CD4-positive, alpha-beta T cell treated with Interleukin-4 for 4 hours (primary cell): ENCODE measurements around the gene ADAM15.

ENCODE experiments used
- DNase-seq: peaks from one replicate; pipeline ENCODE4 v3.0.0-alpha.2; 2020

The ADAM15 gene, protein sequence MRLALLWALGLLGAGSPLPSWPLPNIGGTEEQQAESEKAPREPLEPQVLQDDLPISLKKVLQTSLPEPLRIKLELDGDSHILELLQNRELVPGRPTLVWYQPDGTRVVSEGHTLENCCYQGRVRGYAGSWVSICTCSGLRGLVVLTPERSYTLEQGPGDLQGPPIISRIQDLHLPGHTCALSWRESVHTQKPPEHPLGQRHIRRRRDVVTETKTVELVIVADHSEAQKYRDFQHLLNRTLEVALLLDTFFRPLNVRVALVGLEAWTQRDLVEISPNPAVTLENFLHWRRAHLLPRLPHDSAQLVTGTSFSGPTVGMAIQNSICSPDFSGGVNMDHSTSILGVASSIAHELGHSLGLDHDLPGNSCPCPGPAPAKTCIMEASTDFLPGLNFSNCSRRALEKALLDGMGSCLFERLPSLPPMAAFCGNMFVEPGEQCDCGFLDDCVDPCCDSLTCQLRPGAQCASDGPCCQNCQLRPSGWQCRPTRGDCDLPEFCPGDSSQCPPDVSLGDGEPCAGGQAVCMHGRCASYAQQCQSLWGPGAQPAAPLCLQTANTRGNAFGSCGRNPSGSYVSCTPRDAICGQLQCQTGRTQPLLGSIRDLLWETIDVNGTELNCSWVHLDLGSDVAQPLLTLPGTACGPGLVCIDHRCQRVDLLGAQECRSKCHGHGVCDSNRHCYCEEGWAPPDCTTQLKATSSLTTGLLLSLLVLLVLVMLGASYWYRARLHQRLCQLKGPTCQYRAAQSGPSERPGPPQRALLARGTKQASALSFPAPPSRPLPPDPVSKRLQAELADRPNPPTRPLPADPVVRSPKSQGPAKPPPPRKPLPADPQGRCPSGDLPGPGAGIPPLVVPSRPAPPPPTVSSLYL

DNA sequence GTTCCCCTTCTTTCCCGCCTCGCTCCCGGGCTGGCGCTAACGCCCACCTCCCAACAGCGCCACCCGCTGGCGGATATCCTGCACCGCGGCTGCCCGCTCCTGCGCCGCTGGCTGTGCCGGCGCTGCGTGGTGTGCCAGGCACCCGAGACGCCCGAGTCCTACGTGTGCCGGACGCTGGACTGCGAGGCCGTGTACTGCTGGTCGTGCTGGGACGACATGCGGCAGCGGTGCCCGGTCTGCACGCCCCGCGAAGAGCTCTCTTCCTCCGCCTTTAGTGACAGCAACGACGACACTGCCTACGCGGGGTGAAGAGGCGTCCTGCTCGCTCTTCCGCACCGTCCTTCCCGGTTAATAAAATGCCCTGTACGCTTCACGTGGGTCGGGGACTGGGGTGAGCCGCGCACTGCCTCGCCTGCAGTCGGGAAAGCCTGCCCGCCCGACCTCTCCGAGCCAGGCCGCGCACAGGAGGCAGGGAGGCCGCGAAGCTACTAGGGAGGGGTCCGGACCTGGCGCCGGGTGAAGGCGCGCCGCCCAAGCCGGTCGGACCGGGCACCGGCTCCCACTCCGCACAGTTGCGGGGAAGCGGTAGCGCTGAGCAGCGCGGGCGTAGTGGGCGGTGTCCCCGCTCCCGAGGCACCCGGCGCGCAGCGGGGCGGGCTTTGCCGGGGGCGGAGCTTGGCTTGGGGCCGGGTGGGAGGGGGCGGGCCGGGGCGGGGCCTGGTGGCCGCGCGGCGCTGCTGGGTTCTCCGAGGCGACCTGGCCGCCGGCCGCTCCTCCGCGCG, at the start of gene ADAM15:
Gene ADAM15, plus strand, starts transcription at position 757 of the 782 bp plus-strand sequence. CDS start 71 bp downstream, outside the sequence.
- DNase-seq = peak; percentile 72

DNA sequence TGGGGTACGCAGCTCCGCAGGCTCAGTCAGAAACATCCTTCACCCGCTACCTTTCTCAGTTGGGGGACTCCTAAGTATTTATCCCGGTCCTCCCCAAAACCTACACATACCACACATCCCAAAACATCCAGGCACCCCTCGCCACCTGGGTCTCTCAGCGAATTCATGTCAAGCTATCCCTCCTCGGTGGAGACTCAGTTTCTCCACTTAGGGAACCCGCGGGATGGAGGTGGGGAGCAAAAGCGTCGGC, 49.8 kb upstream of the ADAM15 start:
- DNase-seq = no peak

GRCh38 chr1:155001675-155002463, 49.2 kb upstream of the ADAM15 start:
- DNase-seq = peak; percentile 97

DNA sequence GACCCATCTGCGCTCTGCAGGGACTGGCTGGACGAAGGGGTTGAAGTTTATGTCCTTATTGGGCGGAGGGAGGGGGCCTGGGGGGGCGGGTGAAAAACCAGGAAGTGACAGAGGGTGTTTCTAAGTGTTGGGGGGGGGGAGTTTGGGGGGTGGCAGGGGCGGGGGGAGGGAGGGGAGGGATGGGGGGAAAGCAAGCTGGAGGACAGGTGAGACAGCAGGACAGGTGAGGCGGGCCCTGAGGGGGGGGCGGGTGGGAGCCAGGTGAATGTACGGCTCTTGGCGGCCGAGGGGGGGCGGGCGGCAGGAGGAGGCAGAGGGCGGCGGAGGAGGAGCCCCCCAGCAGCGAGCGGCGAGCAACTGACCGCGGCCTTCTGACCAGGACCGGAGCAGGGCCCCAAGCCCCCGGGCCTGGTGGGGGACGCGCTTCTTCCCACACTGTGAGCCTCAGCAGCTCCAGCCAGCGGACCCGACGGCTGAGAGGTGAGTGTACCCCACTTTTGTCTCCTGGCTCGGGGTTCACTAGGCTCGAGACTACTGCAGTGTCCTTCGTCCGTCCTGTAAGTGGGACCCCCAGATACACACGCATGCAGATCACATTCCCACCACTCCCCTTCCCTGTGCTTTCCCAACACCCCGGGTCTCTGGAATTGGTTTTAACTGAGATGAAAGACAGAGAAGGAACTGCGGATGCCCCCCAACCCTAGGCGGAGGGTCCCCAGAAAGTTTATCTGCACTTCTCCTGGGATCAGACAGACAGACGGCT, 48.5 kb upstream of the ADAM15 start, which contains the start of gene ZBTB7B:
Gene ZBTB7B, plus strand, starts transcription at position 339 of the 763 bp plus-strand sequence. CDS start 11,859 bp downstream, outside the sequence.
- no peak for DNase-seq

- DNase-seq = no peak
These were observed 47.8 kb upstream of the ADAM15 start for GRCh38 chr1:155003227-155003765.

DNA sequence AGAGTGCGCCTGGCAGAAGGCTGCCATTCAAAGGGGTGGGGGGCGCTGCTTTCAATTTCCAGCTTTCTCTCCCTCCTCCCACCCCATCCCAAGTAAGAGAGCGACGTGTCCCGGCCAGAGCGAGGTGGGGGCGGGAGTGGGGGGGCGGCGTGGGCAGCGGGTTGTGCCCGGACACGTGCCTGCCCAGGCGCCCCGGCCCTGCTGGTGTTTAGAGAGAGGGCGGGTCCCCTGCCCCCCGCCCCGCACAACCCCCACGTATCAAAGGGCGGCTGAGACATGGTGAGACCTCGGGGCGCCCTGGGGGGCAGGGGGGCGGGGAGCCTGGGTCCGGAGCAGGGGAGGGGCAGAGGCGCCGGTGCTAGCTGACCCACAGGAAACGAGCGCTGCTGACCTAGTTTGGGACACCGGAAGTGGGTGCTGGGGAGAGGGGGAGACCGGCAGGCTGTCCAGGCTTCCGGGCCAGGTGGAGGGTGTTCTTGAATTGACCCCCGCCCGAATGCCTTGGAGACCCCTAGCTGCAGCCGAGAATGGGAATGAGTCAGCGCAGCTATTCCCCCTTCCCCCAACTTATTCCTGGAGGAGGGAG, 47.3 kb upstream of the ADAM15 start:
- DNase-seq = no peak

DNA sequence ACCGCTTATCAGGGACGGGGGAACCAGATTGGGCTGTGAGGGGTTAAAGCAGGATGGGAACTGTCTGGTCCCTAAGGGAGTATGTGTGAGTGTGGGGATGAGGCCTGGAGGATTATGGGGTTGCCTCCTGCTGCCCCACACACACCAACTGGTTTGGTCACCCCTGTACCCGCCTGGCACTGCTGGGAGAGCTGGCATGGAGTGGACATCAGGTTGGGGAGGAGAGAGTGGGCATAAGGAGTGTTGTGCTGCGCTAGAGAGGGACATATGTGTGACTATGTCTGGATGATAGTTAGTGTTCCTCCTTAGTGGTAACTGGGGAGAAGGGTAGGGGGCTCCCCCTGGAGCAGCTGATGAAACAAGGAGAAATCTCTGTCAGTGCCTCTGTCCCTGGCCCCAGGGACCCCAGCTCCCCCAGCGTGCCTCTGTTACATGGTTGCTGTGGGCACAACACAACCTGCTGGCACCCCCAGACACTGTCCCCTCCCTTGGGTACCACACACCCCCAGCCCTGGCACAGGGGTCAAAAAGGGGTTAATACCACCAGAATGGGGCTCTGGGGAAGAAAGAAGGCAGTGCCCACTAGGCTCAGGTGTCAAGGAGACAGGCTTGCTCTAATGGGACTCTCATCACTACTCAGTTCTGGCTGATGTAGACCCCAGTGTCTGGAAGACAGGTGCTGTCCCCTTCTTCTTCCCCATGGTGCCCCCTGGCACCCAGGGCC, 46.6 kb upstream of the ADAM15 start:
- DNase-seq = no peak

- no peak for DNase-seq
These were observed 45.8 kb upstream of the ADAM15 start for GRCh38 chr1:155005076-155006011.

DNA sequence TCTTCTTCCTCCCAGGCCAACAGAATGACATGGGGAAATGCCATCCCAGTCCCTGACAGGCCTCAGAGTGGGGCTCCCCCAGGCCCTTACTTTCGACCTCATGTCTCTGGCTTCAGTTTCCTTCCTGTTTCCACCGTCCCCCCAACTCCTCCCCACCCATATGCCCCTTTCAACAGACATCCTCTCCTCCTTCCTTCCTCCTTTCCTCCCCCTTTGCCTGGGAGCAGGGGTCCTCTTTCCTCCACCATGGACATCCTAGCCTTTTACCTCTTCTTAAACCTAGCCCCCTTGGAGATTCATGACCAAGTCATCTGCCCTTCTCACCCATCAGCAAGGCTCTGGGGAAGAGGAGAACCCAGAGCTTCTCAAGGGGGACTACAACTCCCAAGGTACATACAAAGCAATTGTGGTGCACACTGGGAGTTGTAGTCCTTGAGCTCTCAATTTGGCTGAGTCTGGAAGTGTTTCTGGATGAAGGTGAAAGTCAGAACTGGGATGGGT, 44.5 kb upstream of the ADAM15 start:
- peak; percentile 50 for DNase-seq

- DNase-seq = no peak
These were observed 43.8 kb upstream of the ADAM15 start for GRCh38 chr1:155007251-155007828.

DNA sequence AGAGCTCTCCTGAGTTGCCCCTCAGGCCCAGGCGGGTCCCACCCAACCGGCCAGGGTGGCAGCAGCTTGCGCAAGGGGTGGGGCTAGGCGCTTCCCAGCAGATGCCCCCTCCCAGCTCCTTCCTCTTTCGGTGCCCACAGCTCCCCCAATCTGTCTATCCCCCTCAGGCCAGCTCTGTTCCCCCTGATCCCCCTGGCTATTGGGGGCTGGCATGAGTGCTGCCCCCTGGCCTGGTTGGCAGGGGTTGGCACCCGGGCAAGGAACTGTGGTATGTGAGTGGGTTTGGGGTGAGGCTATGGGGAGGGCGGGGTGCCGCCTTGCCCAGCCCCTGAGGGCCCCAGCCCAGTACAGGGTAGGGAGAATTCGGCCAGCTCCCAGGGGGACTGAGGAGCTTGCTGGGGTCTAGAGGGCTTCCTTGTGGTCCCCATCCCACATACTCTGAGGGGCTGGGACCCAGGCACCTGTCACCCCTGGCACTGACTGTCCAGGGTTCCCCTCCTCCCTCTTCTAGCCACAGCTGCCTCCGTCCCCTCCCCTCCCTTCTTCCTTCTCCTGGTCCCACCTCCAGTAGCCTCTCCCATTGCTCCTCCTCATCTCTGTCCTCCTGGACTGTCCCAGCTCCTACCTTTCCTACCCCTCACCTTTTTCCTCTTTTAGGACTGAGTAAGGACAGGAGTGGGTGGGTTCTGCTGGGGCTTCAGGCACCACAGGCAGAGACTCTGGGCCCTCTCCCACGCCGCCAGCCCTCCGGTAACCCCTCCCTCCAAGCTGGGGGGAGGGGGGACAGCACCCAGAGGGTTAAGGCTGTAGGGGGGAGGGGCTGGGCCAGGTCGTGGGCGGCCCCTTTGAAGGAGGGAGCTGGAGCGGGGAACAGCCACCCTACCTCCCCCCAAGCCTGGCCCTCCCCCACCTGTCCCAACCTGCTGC, 42.8 kb upstream of the ADAM15 start:
- no peak for DNase-seq

DNA sequence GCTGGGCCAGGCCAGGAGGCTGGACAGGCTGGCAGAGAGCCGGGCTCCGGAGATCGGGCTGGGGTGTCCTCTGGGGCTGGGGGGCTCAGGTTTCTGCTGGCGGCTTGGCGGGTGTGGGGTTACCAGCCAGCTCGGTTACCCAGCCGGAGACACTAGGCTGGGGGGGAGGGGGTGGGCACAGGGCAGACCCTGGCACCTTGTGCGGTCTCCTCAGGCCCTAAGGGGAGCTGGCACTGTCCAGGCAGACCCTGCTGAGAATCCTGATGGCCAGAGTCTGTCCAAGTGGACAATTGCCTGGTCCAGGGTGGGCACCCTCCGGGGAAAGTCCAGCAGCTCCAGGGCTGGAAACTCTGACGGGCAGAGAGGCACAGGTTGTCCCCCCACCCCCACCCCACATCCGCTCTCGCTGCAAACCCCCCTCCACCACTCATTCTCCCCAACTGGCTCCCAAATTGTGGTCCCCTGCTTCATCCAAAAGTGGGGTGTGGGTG, 41.9 kb upstream of the ADAM15 start:
- no peak for DNase-seq

GRCh38 chr1:155009742-155010141, 41.4 kb upstream of the ADAM15 start:
- no peak for DNase-seq

DNA sequence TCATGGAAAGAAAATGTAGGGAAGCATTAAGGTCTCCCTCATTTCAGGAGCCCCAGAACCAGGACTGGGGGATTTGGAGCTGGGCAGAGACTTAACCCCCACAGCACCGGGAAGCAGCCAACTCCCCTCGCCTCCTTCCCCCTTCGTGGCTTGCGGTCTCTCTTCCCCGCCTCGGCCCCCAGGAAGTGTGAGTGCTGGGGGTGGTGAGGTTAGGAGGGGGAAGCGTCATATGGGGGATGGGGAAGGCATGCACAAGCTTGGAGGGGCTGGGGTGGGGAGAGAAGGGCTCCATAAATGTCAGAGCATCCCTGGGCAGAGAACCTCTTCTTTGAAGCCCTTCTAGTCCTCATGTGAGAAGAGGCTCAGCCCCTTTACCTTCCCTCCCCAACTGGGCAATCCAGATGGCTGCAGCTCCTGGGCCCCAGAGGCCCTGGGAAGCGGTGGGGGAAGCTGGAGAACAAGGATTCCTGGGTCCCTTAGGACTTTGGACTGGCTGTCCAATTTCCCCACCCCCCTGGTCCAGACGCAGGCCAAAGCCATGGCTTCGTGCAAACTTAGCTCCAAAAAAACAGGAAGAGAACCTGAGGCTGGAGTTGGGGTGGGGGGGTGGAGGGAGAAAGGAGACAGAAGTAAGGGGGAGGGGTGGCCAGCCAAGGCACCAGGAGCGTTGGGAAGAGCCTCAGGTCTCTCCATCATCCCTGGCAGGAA, 40.8 kb upstream of the ADAM15 start:
- DNase-seq = no peak

GRCh38 chr1:155011004-155011416, 40.1 kb upstream of the ADAM15 start:
- DNase-seq = no peak

DNA sequence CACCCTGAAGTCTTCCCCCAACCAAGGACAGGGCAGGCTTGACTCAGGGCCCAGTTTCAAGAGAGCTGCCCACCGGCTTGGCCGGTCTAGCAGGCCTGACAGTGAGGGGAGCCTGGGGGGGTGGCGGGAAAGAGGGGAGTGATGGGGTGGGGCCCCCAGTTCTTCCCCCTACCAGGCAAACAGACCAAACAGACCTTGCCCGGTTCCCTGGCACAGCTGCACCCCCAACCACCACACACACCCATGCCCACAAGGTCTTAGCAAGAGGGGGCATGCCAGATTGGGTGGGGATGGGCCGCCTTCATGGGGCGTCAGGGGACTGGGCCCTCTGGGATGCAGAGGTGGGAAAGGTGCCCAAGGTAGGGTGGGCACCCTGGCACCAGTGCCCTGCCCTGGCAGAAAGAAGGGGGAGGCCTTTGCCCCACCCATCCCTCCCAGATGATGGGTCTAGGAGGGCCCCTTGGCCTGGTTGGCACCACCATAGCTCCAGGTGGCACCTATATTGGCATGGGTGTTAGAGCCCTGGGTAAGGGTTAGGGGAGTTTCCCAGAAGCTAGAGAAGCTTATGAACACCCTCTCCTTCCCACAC, 39.6 kb upstream of the ADAM15 start:
- DNase-seq = no peak
